ENCODE results near the gene NSUN6.
"Not testable (repeated sequence)": the region's sequence is repeated elsewhere in the genome, so short reads cannot be mapped to it uniquely, and the experiment has no call there.

The NSUN6 gene

GRCh38 chr10:18610517-18610916, 40.9 kb downstream of the NSUN6 start:
- no peak for DNase-seq (ENCODE audit: low read depth)

GRCh38 chr10:18608596-18608995, 42.8 kb downstream of the NSUN6 start:
- no peak for DNase-seq (ENCODE audit: low read depth)

- DNase-seq (ENCODE audit: low read depth) = peak; percentile 22
These were observed 43.6 kb downstream of the NSUN6 start for GRCh38 chr10:18607503-18608378.

- no peak for DNase-seq (ENCODE audit: low read depth)
These were observed 45.2 kb downstream of the NSUN6 start for GRCh38 chr10:18606051-18606695.

GRCh38 chr10:18601321-18601720, 50.1 kb downstream of the NSUN6 start:
- DNase-seq (ENCODE audit: low read depth) = no peak

GRCh38 chr10:18599392-18599791, 52.0 kb downstream of the NSUN6 start:
- DNase-seq (ENCODE audit: low read depth) = no peak

- DNase-seq (ENCODE audit: low read depth) = no peak
These were observed 56.7 kb downstream of the NSUN6 start for GRCh38 chr10:18594574-18595156.

- not testable (repeated sequence) for DNase-seq (ENCODE audit: low read depth)
These were observed 60.2 kb downstream of the NSUN6 start for GRCh38 chr10:18591141-18591540.

GRCh38 chr10:18586637-18587036, 64.8 kb downstream of the NSUN6 start:
- DNase-seq (ENCODE audit: low read depth) = not testable (repeated sequence)

- DNase-seq (ENCODE audit: low read depth) = no peak
These were observed 67.7 kb downstream of the NSUN6 start for GRCh38 chr10:18583575-18584270.

- peak; percentile 7 for DNase-seq (ENCODE audit: low read depth)
These were observed 68.6 kb downstream of the NSUN6 start for GRCh38 chr10:18582803-18583202.

- DNase-seq (ENCODE audit: low read depth) = no peak
These were observed 73.3 kb downstream of the NSUN6 start for GRCh38 chr10:18577823-18578685.

- no peak for DNase-seq (ENCODE audit: low read depth)
These were observed 74.8 kb downstream of the NSUN6 start for GRCh38 chr10:18576586-18576985.

GRCh38 chr10:18572959-18573561, 78.3 kb downstream of the NSUN6 start:
- DNase-seq (ENCODE audit: low read depth) = no peak

- no peak for DNase-seq (ENCODE audit: low read depth)
These were observed 79.6 kb downstream of the NSUN6 start for GRCh38 chr10:18571780-18572179.

GRCh38 chr10:18571076-18571475, 80.3 kb downstream of the NSUN6 start:
- DNase-seq (ENCODE audit: low read depth) = no peak

- DNase-seq (ENCODE audit: low read depth) = not testable (repeated sequence)
These were observed 81.0 kb downstream of the NSUN6 start for GRCh38 chr10:18570386-18570785.

- DNase-seq (ENCODE audit: low read depth) = no peak
These were observed 84.0 kb downstream of the NSUN6 start for GRCh38 chr10:18567343-18567856.

GRCh38 chr10:18566177-18566576, 85.2 kb downstream of the NSUN6 start:
- DNase-seq (ENCODE audit: low read depth) = no peak

GRCh38 chr10:18565006-18565405, 86.4 kb downstream of the NSUN6 start:
- DNase-seq (ENCODE audit: low read depth) = no peak

Measured in GM04503 (cell line).